Measurements from ENCODE around the gene ARHGAP8.
"Not testable (repeated sequence)": the region's sequence is repeated elsewhere in the genome, so short reads cannot be mapped to it uniquely, and the experiment has no call there.

ARHGAP8 gene

DNA sequence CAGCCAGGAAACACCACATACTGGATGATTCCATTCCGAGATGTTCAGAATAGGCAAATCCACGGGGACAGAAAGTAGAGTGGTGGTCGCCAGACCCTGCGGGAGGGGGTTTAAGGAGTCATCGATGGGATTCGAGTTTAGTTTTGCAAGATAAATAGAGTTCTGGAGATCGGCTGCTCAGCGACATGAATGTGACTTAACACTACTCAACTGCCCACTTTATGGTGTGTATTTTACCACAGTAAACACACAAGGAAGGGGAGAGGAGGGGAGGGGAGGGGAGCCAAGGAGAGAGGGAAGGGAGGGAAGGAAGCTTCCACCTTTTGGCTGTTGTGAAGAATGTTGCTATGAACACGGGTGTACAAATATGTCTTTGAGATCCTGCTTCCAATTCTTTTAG lies 10.4 kb upstream of the ARHGAP8 start:
- DNase-seq, result no peak

DNA sequence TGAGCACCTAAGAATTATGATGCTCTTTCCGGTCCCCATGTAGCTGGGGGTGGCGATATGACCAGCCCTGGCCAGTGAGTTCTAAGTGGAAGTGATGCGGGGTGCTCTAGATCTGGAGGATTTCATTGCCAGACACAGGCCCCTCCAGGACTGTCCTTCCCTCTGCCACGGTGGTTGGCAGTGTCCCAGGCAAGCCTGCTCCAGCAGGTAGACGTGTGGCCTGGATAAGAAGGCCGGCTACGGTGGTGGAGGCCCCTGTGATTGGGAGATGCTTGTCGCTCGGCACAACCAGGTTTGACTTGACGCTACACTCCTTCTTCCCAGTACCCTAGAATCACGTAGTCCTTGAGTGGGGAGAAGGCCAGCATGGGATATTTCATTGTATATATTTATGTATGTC lies 9.1 kb upstream of the ARHGAP8 start:
- DNase-seq, result no peak

DNA sequence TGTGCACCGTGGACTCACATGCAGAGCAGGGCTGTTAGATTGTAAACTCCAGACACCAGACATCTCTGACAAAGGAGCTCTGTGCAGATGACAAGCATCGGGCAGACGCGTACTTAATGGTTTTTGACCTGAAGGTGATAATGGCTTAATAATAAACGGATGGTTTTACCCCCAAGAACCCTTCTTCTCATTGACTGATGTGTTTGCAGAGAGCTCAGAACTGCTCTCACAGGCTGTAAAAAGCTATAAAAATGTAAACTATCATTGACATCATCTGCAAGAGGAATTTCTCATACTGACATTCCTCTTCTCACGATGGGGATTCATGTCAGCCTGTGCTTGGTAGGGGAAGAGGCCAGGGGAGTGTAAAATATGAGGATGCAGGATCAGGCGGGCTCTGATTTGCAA lies 8.6 kb upstream of the ARHGAP8 start:
- DNase-seq, result no peak

DNA sequence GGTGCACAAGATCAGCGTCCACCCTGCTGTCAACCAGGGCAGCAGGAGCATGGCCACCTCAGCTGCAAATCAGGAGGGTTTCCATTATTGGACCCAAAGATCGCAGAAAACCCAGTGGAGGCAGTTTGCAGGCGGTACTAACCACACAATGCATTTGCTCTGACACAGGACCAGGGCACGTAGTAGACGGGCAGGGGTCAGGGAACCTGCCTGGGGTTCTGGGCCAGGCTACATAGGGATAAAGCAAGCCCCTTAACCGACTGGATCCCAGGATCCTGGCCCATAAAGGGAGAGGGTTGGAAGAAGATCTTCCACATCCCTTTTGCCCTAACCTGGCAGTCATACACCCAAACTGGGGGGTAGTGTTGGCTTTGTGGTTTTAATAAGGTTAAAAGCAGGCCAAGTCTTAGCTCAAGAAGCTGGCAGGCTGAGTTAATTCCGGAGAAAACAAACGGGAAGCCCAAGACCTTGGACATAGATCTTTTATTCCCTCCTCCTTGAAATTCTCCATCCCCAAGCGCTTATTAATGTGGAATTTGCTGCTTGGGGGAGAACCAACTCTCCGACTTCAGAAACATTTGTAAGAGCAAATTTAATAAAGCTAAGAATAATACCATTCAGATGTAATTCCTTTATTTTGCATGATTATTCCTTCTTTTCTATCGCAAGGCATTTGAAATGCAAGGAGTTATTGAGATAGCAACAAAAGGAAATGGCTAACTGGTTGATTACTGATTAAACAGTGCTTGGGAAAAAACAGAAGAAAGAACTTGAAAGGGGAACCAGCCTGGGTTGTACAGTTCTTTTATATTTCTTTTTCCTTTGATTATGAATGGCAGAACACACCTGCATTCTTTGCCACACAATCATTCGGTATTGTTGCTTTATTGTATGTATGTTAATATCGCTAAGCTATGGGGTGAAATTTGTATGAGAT lies 6.3 kb upstream of the ARHGAP8 start:
- DNase-seq, result no peak

DNA sequence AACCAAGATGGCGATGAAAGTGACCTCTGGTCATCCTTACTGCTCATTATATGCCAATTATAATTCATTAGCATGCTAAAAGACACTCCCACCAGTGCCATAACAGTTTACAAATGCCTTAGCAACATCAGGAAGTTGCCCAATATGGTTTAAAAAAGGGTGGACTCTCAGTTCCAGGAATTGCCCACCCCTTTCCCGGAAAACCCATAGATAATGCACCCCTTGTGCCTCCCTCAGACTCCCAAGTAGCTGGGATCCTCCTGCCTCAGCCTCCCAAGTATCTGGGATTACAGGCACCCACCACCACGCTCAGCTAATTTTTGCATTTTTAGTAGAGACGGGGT lies 4.6 kb upstream of the ARHGAP8 start:
- not testable (repeated sequence) for DNase-seq

DNA sequence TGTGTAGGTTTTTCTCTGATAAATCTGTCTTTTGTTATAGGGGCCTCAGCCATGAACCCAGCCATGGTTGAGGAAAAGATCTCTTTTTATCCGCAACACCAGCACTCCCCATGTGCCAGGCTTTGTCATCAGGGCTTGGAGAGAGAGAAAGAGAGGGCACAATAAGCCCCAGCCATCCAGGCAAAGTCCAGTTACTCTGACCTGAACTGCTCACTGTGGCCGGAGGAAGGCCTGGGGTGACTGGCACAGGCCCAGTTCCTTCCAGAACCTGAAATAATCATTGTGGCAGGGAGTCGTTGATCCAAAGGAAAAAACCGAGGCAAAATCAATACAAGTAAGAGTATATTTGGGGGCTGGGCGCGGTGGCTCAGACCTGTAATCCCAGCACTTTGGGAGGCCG lies 3.9 kb upstream of the ARHGAP8 start:
- DNase-seq, result no peak

DNA sequence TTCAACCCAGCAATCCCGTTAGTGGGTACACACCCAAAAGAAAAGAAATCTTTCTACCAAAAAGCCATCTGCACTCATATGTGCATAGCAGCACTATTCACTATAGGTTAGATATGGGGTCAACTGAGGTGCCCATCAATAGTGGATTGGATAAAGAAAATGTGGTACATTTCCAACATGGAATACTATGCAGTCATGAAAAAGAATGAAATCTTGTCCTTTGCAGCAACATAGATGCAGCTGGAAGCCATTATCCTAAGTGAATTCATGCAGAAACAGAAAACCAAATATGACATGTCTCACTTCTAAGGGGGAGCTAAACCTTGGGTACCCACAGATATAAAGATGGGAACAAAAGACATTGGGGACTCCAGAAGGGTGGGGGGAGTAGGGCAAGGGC lies 1.9 kb upstream of the ARHGAP8 start:
- DNase-seq, result no peak

DNA sequence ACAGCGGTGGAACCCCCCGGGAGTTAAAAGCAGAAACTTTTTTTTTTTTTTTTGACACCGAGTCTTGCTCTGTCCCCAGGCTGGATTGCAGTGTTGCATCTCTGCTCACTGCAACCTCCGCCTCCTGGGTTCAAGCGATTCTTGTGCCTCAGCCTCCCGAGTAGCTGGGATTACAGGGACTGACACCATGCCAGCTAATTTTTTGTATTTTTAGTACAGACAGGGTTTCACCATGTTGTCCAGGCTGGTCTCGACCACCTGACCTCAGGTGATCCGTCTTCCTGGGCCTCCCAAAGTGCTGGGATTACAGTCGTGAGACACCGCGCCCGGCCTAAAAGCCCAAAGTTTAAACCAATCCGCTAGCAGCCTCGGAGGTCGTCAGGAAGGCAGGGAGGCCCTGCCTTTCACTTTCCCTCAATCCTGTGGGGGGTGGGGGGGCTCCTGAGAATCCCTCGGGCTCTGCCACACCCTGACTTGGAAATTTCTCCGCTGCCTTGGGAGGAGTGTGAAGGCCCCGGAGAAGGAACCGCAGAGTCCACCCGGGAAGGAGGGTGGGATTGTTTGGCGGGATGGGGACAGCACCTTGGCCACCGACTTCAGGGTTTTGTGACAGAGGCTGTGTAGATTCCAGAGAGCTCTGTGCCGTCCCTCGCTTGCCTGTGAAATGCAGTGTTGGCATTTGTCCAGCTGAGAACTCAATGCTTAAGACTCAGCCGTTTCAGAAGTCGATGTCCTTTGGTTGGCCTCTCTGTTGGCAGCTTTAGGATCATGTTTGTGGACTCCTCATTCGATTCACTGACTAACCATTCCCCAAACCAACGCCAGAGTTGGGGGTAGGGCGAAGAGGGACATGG lies 1.0 kb downstream of the ARHGAP8 start:
- DNase-seq, result peak; percentile 74

DNA sequence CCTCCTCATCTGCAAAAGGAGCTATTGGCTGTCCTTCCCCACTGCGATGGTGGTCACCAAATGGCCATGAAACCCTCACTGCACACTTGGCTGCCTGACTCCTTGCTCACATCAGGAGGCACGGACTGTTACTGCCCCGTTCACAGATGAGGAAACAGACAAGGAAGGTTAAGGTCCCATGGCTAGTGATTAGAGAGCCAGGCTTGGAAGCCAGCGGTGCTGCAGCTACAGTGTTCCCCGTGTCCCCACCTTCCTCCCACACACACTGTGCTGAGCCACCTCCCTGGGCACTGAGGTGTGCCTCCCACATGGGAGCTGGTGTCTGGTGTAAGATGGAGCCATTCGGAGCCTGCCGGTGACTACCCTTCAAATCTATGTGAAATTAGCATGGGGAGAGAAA lies 2.6 kb downstream of the ARHGAP8 start:
- no peak for DNase-seq

DNA sequence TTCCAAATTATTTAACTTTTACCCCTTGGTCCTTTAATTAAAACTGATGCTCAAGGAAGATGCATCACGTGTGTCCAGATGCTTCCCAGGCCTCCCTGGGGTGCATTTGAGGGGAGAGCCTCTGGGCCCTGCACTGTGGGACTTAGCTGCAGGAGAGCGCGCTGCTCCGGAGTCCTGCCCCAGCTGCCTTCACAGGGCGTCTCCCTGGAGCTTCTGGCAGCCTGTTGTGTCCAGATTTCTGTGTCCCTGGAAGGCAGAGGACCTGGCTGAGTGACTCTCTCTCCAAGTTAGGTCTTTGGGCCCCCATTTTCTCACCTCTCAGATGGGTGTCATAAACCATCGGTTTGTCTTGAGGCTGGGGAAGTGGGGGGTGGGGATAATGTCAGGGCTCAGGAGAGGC lies 3.0 kb downstream of the ARHGAP8 start:
- DNase-seq, result no peak

DNA sequence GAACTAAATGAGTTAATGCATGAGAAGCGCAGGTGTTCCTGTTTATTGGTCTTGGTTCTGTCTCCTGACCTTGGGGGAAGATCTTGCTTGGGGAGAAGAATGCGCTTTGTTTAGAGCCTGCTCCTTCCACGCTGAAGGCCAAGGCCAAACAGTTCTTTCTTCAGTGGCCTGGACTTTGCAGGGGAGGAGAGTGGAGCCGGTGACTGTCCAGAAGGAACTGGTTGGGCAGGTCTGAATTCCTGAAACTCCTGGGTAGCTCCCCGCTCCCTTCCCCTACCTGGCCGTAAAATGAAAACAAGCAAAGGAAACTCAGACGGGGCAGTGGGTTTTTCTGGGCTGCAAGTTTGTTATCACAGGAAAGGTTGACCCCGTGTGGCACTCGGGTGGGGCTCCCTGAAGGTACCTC lies 3.6 kb downstream of the ARHGAP8 start:
- no peak for DNase-seq

DNA sequence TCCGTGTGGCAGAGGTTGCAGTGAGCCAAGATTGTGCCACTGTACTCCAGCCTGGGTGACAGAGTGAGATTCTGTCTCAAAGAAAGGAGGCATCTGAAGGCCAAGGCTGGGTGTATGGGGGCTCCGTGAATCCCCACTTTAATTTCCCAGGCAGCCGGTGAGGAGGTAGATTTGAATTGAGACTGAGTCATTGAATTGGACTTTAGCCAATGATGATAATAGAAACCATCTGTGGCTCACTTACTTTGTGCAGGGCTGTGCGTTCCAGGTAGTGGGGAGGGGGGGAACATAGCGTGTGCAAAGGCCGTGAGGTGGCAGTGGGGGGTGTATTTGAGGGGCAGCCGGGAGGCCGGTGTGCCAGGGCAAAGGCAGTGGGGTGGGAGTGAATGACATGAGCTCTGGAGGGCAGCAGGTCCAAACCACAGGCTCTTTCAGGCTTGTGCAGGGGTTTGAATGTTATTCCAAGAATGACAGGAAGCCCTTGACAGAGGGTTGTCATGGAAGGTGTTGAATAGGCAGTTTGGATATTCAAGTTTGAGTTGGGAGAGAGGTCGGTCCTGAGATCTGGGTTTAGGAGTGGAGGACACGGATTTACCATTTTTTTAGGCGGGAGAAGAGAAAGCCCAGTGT lies 6.1 kb downstream of the ARHGAP8 start:
- no peak for DNase-seq

DNA sequence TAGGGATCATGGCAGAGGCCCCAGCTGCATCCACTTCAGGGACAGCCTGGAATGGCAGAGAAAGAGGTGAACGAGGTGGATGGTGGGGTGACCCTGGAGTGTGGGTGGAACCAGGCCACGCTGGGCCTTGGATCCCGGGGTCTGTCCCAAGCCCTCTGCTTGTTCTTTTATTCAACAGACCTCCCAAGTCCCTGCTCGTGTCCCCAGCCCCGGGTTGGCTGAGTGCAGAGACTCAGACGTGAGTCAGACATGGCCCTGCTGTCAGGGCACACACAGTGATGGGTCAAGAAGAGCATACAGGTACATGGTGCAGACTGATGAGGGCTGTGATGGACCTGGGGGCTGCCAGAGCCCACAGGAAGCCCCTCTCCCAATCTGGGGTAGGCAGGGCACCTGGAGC lies 6.6 kb downstream of the ARHGAP8 start:
- DNase-seq, result no peak

DNA sequence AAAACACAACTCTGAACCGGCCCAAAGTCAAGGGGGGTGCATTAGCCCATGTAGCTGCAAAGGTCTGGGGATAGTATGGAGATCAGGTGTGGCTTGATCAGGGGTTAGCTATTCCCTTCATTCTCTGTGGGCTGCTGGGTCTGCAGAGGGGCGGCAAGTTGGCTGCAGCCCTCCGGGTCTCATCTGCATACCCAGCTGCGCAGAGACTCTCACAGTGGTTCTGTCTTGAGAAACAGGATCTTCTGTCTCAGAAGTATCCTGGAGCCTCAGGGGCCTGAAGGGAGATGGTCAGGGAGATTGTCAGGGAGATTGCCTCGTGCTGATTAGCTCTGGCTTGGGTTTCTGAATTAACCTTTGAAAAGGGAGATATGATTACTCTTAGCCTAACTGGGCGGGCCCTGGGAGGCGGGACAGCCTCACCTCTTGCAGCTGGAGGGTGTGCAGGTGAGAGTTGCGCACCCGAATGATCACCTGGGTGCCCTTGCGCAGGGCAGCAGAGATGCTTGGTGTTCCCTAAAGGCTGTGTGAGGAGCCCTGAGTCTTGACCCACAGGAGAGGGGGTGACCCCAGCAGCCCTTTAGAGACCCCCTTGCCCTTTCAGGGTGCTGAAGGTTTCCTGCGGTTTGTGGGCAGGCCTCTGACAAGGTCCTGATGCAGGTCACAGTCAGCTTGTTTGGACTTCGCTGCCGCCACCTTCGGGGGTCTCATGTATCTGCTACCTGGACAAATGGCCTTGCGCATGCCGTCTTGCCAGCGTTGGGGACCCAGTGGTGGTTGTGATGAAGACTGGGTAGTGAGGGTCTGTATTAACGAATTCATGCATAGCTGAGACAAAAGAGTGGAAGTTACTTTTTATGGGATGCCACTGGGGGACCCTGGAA lies 7.3 kb downstream of the ARHGAP8 start:
- no peak for DNase-seq

DNA sequence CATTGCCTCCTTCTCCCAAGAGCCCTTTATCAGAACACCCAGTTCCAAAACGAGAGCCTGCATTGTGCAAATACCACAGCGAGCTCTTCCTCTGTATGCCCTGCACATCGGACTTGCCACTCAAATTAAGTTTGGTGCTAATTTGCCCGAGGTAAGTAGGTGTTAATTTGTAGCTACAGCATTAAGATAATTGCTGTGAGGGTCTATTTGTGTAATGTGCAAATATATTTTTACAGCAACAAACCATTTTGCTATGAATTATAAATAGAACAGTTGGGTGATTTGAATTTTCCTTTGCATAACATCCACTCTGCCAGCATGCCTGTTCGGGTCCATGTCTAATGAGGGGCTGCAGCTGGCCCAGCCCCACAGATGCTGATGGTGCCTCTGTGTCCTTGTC lies 8.1 kb downstream of the ARHGAP8 start:
- no peak for DNase-seq

DNA sequence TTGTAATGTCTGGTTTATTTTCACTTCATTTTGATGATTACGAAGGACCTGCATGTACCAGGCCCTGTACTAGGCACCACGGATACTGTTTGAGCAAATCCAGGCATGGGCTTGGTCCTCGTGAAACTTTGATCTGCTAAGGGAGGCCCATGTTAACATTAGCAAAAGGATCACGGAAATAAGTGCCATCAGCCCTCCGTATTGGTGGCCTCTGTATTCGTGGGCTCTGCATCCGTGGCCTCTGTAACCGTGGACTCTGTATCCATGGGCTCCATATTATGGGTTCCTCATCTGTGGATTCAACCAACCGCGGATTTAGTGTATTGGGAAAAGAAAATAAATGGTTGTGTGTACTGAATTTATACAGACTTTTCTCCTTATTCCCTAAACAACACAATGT lies 8.7 kb downstream of the ARHGAP8 start:
- no peak for DNase-seq

DNA sequence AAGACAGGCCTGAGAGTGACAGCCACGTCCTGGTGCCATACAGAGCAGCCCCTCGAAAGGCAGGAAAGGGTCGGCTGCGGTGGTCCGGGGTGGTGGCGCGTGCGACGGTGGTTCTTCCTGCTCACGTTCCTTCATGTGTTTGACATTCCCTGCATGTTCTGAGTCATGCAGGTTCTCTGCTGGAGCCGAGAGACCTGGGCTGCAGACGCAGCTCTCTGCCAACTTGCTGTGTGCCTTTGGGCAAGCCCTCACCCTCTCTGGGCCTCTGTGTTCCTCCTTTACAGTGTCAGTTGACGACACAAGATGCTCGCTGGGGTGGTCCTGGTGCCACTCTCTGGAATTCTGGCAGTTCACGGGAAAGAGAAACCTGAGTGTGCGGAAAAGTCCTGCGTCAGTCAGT lies 12.0 kb downstream of the ARHGAP8 start:
- DNase-seq, result no peak

DNA sequence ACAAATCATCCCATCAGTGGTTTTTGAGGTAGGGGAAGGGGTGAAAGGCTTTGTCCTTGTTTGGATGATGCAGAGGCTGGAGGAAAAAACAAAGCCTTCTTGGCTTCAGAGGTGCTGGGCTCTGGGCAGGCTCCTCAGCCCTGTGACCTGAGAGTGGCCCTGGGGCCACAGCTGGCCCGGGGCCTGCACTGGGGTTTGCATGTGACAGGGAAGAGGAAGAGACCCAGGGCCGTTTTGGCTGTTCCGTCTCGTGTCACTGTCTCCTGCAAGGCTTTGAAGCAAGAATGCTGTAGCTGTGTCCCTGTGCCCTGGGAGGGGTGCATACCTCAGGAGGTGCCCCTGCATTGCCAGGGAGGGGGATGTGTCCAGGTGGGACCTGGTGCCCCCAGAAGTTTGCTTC lies 12.6 kb downstream of the ARHGAP8 start:
- DNase-seq, result no peak

DNA sequence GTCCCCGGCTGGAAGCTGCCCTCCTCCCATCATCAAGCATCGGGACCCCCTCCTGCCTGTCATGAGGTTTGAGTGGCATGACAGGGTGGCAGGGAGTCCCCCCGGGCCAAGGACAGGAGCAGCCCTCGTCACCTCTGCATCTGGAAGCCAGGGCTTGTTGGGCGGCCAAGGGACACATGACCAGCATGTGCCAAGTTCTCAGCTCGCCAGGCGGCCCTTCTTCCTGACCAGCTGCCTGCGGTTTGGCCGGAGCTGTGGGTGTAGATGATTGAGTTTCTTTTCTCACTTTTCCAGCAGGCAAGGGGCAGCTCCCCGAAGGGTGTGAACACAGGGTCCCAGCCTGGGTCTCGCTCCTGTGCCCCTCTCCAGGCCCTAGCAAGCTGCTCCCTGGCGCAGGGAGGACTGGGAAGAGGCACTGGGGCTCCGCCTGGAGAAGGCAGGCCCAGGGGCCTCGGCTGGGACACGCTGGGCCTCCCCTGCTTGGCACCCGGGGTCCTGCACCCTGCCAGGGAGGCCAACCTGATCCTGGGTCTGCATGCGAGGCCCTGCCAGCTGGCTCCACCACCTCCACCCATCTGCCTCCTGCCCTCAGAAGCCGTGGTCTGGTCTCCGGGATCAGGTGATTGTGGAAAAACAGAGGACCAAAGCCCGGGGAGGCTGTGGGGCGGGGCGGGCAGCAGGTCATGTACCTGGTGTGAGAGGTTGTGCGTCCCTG lies 13.4 kb downstream of the ARHGAP8 start:
- no peak for DNase-seq

DNA sequence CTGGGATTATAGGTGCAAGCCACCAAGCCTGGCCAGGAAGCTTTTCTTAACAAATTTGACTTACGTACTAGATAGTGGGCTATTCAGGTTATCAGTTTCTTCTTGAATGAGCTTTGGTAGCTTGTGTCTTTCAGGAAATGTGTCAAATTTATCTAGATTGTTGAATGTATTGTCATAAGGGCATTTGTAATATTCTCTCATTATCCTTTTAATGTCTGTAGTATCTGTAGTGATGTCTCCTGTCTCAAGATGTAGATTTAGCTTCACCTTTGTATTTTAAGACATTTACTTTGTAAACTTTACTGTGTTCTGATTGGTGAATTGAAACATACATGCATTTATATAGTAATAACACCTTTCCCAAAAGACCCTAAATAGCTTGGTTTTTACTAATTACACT lies 20.7 kb downstream of the ARHGAP8 start:
- DNase-seq, result no peak

DNA sequence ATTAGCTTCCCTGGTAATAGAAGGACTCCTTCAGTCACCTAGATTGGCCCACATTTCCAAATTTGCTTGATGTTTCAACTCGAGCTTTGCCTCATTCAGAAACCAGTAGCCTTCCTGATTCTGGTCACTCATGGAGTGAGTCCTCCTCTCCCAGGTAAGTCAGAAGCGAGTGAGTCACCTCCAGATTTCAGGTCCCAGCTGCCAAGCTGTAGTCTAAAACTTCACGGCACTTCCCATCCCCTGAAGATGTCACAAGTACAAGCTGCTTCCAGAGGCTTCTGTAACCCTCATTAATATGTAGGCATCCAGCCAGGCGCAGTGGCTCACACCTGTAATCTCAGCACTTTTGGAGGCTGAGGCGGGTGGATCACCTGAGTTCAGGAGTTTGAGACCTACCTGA lies 23.5 kb downstream of the ARHGAP8 start:
- DNase-seq, result no peak
